Measurements from ENCODE around the gene ANXA2R.

DNA sequence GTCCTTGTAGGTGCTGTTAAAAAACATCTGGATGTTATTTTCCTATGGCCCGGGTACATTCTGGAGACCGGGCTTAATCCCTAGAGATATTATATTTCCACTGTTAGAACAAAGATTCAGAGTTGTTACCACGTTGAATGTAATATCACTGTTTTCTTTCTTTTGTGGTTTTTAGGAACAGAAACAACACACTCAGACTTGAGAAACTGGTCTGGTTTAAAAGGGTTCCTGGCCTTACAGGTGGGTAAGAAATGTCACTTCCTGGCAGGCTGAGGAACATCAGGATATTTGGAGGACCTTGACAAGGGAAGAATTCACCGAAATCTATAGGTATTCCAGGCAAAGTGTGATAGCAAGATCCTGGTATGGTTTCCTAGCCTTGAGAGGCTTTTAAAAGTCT, 10.3 kb upstream of the ANXA2R start:
- TF ChIP-seq, protein P1, sequence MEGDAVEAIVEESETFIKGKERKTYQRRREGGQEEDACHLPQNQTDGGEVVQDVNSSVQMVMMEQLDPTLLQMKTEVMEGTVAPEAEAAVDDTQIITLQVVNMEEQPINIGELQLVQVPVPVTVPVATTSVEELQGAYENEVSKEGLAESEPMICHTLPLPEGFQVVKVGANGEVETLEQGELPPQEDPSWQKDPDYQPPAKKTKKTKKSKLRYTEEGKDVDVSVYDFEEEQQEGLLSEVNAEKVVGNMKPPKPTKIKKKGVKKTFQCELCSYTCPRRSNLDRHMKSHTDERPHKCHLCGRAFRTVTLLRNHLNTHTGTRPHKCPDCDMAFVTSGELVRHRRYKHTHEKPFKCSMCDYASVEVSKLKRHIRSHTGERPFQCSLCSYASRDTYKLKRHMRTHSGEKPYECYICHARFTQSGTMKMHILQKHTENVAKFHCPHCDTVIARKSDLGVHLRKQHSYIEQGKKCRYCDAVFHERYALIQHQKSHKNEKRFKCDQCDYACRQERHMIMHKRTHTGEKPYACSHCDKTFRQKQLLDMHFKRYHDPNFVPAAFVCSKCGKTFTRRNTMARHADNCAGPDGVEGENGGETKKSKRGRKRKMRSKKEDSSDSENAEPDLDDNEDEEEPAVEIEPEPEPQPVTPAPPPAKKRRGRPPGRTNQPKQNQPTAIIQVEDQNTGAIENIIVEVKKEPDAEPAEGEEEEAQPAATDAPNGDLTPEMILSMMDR (IDR thresholded peaks at IDR 0.05; ENCODE audit: low read depth, low read length) = no peak
- no peak for TF ChIP-seq EZH2phosphoT487 (IDR thresholded peaks at IDR 0.05; ENCODE audit: low read depth)

Data from OCI-LY3 (cell line).